Immature natural killer cell (primary cell): ENCODE measurements around the gene TMEM87B. TPM values are rescaled to one million over a fixed set of nuclear protein-coding genes. Genes with fewer than 3 reads are reported as not detected.

Experiments used
- DNase-seq, 3 donors: peaks; one replicate each; pipeline ENCODE4 v3.0.0; 2022; ENCODE audit warnings: mixed read lengths in 1 of 3
- H3K27ac Mint-ChIP-seq, 6 donors: one replicate each; pipeline ENCODE4 v1.8.0; 2020; ENCODE audit warnings: mixed read lengths in 6 of 6, mild to moderate bottlenecking in 5 of 6, inconsistent platforms in 4 of 6, moderate library complexity in 3 of 6
- H3K27me3 Mint-ChIP-seq, 3 donors: one replicate each; pipeline ENCODE4 v1.8.0; 2020 to 2021; ENCODE audit warnings: low read depth in 3 of 3, mild to moderate bottlenecking in 3 of 3, mixed read lengths in 3 of 3, moderate library complexity in 3 of 3, inconsistent platforms in 1 of 3
- H3K36me3 Mint-ChIP-seq, 3 donors: one replicate each; pipeline ENCODE4 v1.8.0; 2020; ENCODE audit warnings: mixed read lengths in 3 of 3, inconsistent platforms in 2 of 3, mild to moderate bottlenecking in 2 of 3
- H3K4me1 Mint-ChIP-seq, 2 donors: one replicate each; pipeline ENCODE4 v1.8.0; 2020; ENCODE audit warnings: inconsistent platforms in 2 of 2, mild to moderate bottlenecking in 2 of 2, mixed read lengths in 2 of 2, moderate library complexity in 1 of 2
- H3K4me3 Mint-ChIP-seq, 5 donors: one replicate each; pipeline ENCODE4 v1.8.0; 2020; ENCODE audit warnings: mild to moderate bottlenecking in 5 of 5, mixed read lengths in 5 of 5, inconsistent platforms in 3 of 5, moderate library complexity in 3 of 5
- H3K9me3 Mint-ChIP-seq, 6 donors: one replicate each; pipeline ENCODE4 v1.8.0; 2020; ENCODE audit warnings: mild to moderate bottlenecking in 6 of 6, mixed read lengths in 6 of 6, inconsistent platforms in 4 of 6, moderate library complexity in 3 of 6
- polyA plus RNA-seq, 3 donors: library from polyadenylated mRNA; unstranded; fragments of 300-500 nt; fragmentation: Illumina TruSeq; gene quantifications; one replicate each; pipeline ENCODE4 v1.2.3, GENCODE V29; 2021

TMEM87B gene
- 1 to 10 TPM; 3.0 to 8.5 (median 5.2) TPM for polyA plus RNA-seq

- no peaks in the 10 kb centered on the region for H3K9me3 Mint-ChIP-seq
- peaks cover 0 to 3% (median 3%) of the 10 kb centered on the region in 3 donors for H3K36me3 Mint-ChIP-seq
- H3K4me3 Mint-ChIP-seq = peak within 1 kb of the TSS; percentile 93 to 98 (median 96)
- H3K4me1 Mint-ChIP-seq = peaks cover 43% of the 10 kb centered on the region in 2 donors
- peak; percentile 92 to 95 (median 94) for DNase-seq
- H3K27me3 Mint-ChIP-seq = peaks cover 8 to 12% (median 9%) of the 10 kb centered on the region in 3 donors
- H3K27ac Mint-ChIP-seq = peak within 1 kb of the TSS; percentile 89 to 99 (median 96)
Observed at GRCh38 chr2:112054847-112055729, at the start of gene TMEM87B. Gene TMEM87B, plus strand, starts transcription at chr2:112055269. Its CDS starts 323 bp downstream, at chr2:112055592.

GRCh38 chr2:112005406-112006075 is 49.5 kb upstream of the TMEM87B start:
- no peaks in the 10 kb centered on the region for H3K9me3 Mint-ChIP-seq
- no peak for DNase-seq
- no peaks in the 10 kb centered on the region for H3K36me3 Mint-ChIP-seq
- H3K4me1 Mint-ChIP-seq = no peaks in the 10 kb centered on the region
- no peak overlapping the region for H3K4me3 Mint-ChIP-seq
- peaks cover 0 to 2% (median 0%) of the 10 kb centered on the region in 3 donors for H3K27me3 Mint-ChIP-seq
- H3K27ac Mint-ChIP-seq = no peak overlapping the region

GRCh38 chr2:112006076-112006410 is 49.0 kb upstream of the TMEM87B start:
- Mint-ChIP-seq H3K27ac (no peak overlapping the region), H3K4me3 (no peak overlapping the region), H3K4me1 (no peaks in the 10 kb centered on the region), H3K9me3 (no peaks in the 10 kb centered on the region), H3K27me3 (peaks cover 0 to 2% (median 0%) of the 10 kb centered on the region in 3 donors), H3K36me3 (no peaks in the 10 kb centered on the region)
- no peak for DNase-seq

- no peaks in the 10 kb centered on the region for H3K4me1 Mint-ChIP-seq
- H3K4me3 Mint-ChIP-seq = no peak overlapping the region
- H3K36me3 Mint-ChIP-seq = no peaks in the 10 kb centered on the region
- no peak for DNase-seq
- H3K27me3 Mint-ChIP-seq = peaks cover 0 to 4% (median 2%) of the 10 kb centered on the region in 3 donors
- no peak overlapping the region for H3K27ac Mint-ChIP-seq
- no peaks in the 10 kb centered on the region for H3K9me3 Mint-ChIP-seq
Observed at GRCh38 chr2:112007493-112007892, 47.6 kb upstream of the TMEM87B start.

- H3K4me3 Mint-ChIP-seq = no peak overlapping the region
- peaks cover 0 to 4% (median 3%) of the 10 kb centered on the region in 3 donors for H3K27me3 Mint-ChIP-seq
- no peak for DNase-seq
- no peak overlapping the region for H3K27ac Mint-ChIP-seq
- no peaks in the 10 kb centered on the region for H3K9me3 Mint-ChIP-seq
- no peaks in the 10 kb centered on the region for H3K36me3 Mint-ChIP-seq
- no peaks in the 10 kb centered on the region for H3K4me1 Mint-ChIP-seq
Observed at GRCh38 chr2:112008910-112009485, 46.1 kb upstream of the TMEM87B start.

GRCh38 chr2:112010751-112011150 is 44.3 kb upstream of the TMEM87B start:
- H3K36me3 Mint-ChIP-seq = no peaks in the 10 kb centered on the region
- H3K27me3 Mint-ChIP-seq = peaks cover 0 to 4% (median 2%) of the 10 kb centered on the region in 3 donors
- H3K4me3 Mint-ChIP-seq = no peak overlapping the region
- DNase-seq = no peak
- no peaks in the 10 kb centered on the region for H3K4me1 Mint-ChIP-seq
- H3K9me3 Mint-ChIP-seq = no peaks in the 10 kb centered on the region
- H3K27ac Mint-ChIP-seq = no peak overlapping the region

- H3K4me3 Mint-ChIP-seq = no peak overlapping the region
- no peaks in the 10 kb centered on the region for H3K36me3 Mint-ChIP-seq
- H3K9me3 Mint-ChIP-seq = no peaks in the 10 kb centered on the region
- peaks cover 0 to 9% (median 2%) of the 10 kb centered on the region in 3 donors for H3K27me3 Mint-ChIP-seq
- H3K27ac Mint-ChIP-seq = no peak overlapping the region
- no peaks in the 10 kb centered on the region for H3K4me1 Mint-ChIP-seq
- no peak for DNase-seq
Observed at GRCh38 chr2:112012556-112012955, 42.5 kb upstream of the TMEM87B start.

- Mint-ChIP-seq H3K36me3 (no peaks in the 10 kb centered on the region), H3K9me3 (no peaks in the 10 kb centered on the region), H3K27ac (no peak overlapping the region), H3K4me1 (no peaks in the 10 kb centered on the region), H3K27me3 (peaks cover 0 to 8% (median 2%) of the 10 kb centered on the region in 3 donors), H3K4me3 (no peak overlapping the region)
- DNase-seq = no peak
Observed at GRCh38 chr2:112018846-112019245, 36.2 kb upstream of the TMEM87B start.

- no peak for DNase-seq
- no peaks in the 10 kb centered on the region for H3K36me3 Mint-ChIP-seq
- peaks cover 0 to 3% of the 10 kb centered on the region in 2 donors for H3K4me1 Mint-ChIP-seq
- no peaks in the 10 kb centered on the region for H3K9me3 Mint-ChIP-seq
- H3K4me3 Mint-ChIP-seq = no peak overlapping the region
- peaks cover 0 to 8% (median 2%) of the 10 kb centered on the region in 3 donors for H3K27me3 Mint-ChIP-seq
- H3K27ac Mint-ChIP-seq = no peak overlapping the region
Observed at GRCh38 chr2:112019569-112019982, 35.5 kb upstream of the TMEM87B start.

GRCh38 chr2:112020561-112020960 is 34.5 kb upstream of the TMEM87B start:
- no peak overlapping the region for H3K4me3 Mint-ChIP-seq
- DNase-seq = no peak
- H3K9me3 Mint-ChIP-seq = no peaks in the 10 kb centered on the region
- H3K36me3 Mint-ChIP-seq = no peaks in the 10 kb centered on the region
- no peak overlapping the region for H3K27ac Mint-ChIP-seq
- H3K4me1 Mint-ChIP-seq = peaks cover 0 to 3% of the 10 kb centered on the region in 2 donors
- peaks cover 0 to 8% (median 2%) of the 10 kb centered on the region in 3 donors for H3K27me3 Mint-ChIP-seq

GRCh38 chr2:112021290-112021689 is 33.8 kb upstream of the TMEM87B start:
- peaks cover 0 to 8% (median 2%) of the 10 kb centered on the region in 3 donors for H3K27me3 Mint-ChIP-seq
- no peaks in the 10 kb centered on the region for H3K9me3 Mint-ChIP-seq
- no peak for DNase-seq
- H3K4me3 Mint-ChIP-seq = no peak overlapping the region
- peaks cover 0 to 3% of the 10 kb centered on the region in 2 donors for H3K4me1 Mint-ChIP-seq
- no peak overlapping the region for H3K27ac Mint-ChIP-seq
- H3K36me3 Mint-ChIP-seq = no peaks in the 10 kb centered on the region

- Mint-ChIP-seq H3K36me3 (no peaks in the 10 kb centered on the region), H3K27me3 (peaks cover 0 to 4% (median 2%) of the 10 kb centered on the region in 3 donors), H3K4me1 (peaks cover 0 to 3% of the 10 kb centered on the region in 2 donors), H3K27ac (no peak overlapping the region), H3K4me3 (no peak overlapping the region), H3K9me3 (no peaks in the 10 kb centered on the region)
- no peak for DNase-seq
Observed at GRCh38 chr2:112021781-112022231, 33.3 kb upstream of the TMEM87B start.

- Mint-ChIP-seq H3K27me3 (peaks cover 0 to 3% (median 2%) of the 10 kb centered on the region in 3 donors), H3K4me3 (no peak overlapping the region), H3K36me3 (no peaks in the 10 kb centered on the region), H3K4me1 (peaks cover 0 to 3% of the 10 kb centered on the region in 2 donors), H3K9me3 (no peaks in the 10 kb centered on the region), H3K27ac (no peak overlapping the region)
- no peak for DNase-seq
Observed at GRCh38 chr2:112023707-112024106, 31.4 kb upstream of the TMEM87B start.

- Mint-ChIP-seq H3K27ac (no peak overlapping the region), H3K9me3 (peaks cover 0 to under 1% (median 0%) of the 10 kb centered on the region in 6 donors), H3K27me3 (peaks cover 0 to 3% (median 0%) of the 10 kb centered on the region in 3 donors), H3K36me3 (no peaks in the 10 kb centered on the region), H3K4me1 (peaks cover 0 to 3% of the 10 kb centered on the region in 2 donors), H3K4me3 (no peak overlapping the region)
- DNase-seq = no peak
Observed at GRCh38 chr2:112024231-112024630, 30.8 kb upstream of the TMEM87B start.
